H1 (cell line): ENCODE data around the gene S1PR3. TPM values are rescaled to one million over a fixed set of nuclear protein-coding genes. Genes with fewer than 3 reads are reported as not detected.

ENCODE experiments used
- CTCF ChIA-PET: fragments of 300-600 bp; sonication (Branson Sonifier 250); formaldehyde crosslinking; loops from one replicate; lab custom pipeline; 2021; ENCODE audit not compliant: partially characterized antibody; lab: Charles Lee
- POLR2A ChIA-PET: fragments of 300-600 bp; sonication (Branson Sonifier 250); formaldehyde crosslinking; loops from one replicate; lab custom pipeline; 2021; ENCODE audit warnings: inconsistent platforms; ENCODE audit not compliant: partially characterized antibody; lab: Charles Lee
- DNase-seq, 2 experiments: peaks; one replicate each; pipeline versions ENCODE4 v3.0.0 to v3.0.0-alpha.2; 2010 to 2022; ENCODE audit warnings: low spot score in 2 of 2, low read depth in 1 of 2, mixed read lengths in 1 of 2
- FAIRE-seq: peaks from 2 replicates; lab custom pipeline; 2011; peaks lifted over from hg19 to GRCh38; lab: Jason Lieb, UNC
- H2AFZ ChIP-seq: 2 replicates; pipeline ENCODE4 v1.8.1; 2012; ENCODE audit warnings: low read length, inconsistent platforms
- H2AK5ac ChIP-seq: 2 replicates; pipeline ENCODE4 v1.6.1; 2013; ENCODE audit warnings: low read depth, low read length
- H2BK120ac ChIP-seq: replicated peaks from 2 replicates; pipeline ENCODE3; 2013; ENCODE audit warnings: low read depth, low read length, inconsistent platforms
- H2BK12ac ChIP-seq: 2 replicates; pipeline ENCODE4 v1.6.1; 2013; ENCODE audit warnings: low read depth, low read length
- H2BK15ac ChIP-seq: 2 replicates; pipeline ENCODE4 v1.6.1; 2013; ENCODE audit warnings: low read length
- H2BK20ac ChIP-seq: 2 replicates; pipeline ENCODE4 v1.6.1; 2013; ENCODE audit warnings: low read length
- H2BK5ac ChIP-seq: 2 replicates; pipeline ENCODE4 v1.6.1; 2013; ENCODE audit warnings: low read depth, low read length
- H3K14ac ChIP-seq: 2 replicates; pipeline ENCODE4 v1.6.1; 2013; ENCODE audit warnings: inconsistent platforms; ENCODE audit not compliant: insufficient read length
- H3K18ac ChIP-seq: 2 replicates; pipeline ENCODE4 v1.6.1; 2013; ENCODE audit warnings: low read length; ENCODE audit errors: extremely low read depth
- H3K23ac ChIP-seq: 2 replicates; pipeline ENCODE4 v1.6.1; 2013; ENCODE audit warnings: inconsistent platforms; ENCODE audit not compliant: insufficient read length
- H3K23me2 ChIP-seq: 2 replicates; pipeline ENCODE4 v1.6.1; 2013; ENCODE audit warnings: low read depth, low read length
- H3K27ac ChIP-seq: 2 replicates; pipeline ENCODE4 v1.6.1; 2011; ENCODE audit warnings: low read depth, low read length, inconsistent platforms
- H3K27me3 ChIP-seq, 4 experiments: replicated peaks in 1 of 4; 1 replicate in 1 of 4; 2 replicates in 3 of 4; pipeline versions ENCODE4 v1.6.1 to v1.8.1; 2011 to 2013; ENCODE audit warnings: low read length in 3 of 4, mild to moderate bottlenecking in 3 of 4, inconsistent platforms in 2 of 4, mixed read lengths in 2 of 4, moderate library complexity in 1 of 4; ENCODE audit not compliant: control insufficient read depth in 3 of 4, insufficient read depth in 3 of 4; ENCODE audit errors: extremely low read depth in 1 of 4
- H3K36me3 ChIP-seq, 4 experiments: 2 replicates each; pipeline versions ENCODE4 v1.6.1 to v1.8.1; 2011 to 2013; ENCODE audit warnings: mild to moderate bottlenecking in 4 of 4, low read length in 3 of 4, moderate library complexity in 2 of 4, control low read depth in 1 of 4, inconsistent platforms in 1 of 4; ENCODE audit not compliant: insufficient read depth in 4 of 4, control insufficient read depth in 2 of 4
- H3K4ac ChIP-seq: replicated peaks from 2 replicates; pipeline ENCODE3; 2013; ENCODE audit warnings: low read length, low read depth, mixed read lengths, inconsistent platforms; ENCODE audit not compliant: insufficient read length
- H3K4me1 ChIP-seq, 4 experiments: replicated peaks in 1 of 4; 1 replicate in 1 of 4; 2 replicates in 3 of 4; pipeline versions ENCODE4 v1.6.1 to v1.8.1; 2011 to 2013; ENCODE audit warnings: low read length in 3 of 4, inconsistent platforms in 2 of 4, mixed read lengths in 1 of 4; ENCODE audit not compliant: insufficient read depth in 4 of 4, control insufficient read depth in 3 of 4
- H3K4me2 ChIP-seq, 2 experiments: 2 replicates each; pipeline versions ENCODE4 v1.6.1 to v1.8.1; 2011 to 2013; ENCODE audit warnings: low read depth in 2 of 2, low read length in 2 of 2, control low read depth in 1 of 2, inconsistent platforms in 1 of 2, mild to moderate bottlenecking in 1 of 2; ENCODE audit not compliant: insufficient read depth in 1 of 2
- H3K4me3 ChIP-seq, 4 experiments: fragments of 200-600, 300-600 bp in 1 of 4; sonication (generic), shearing (Covaris generic), sonication (Bioruptor Twin) in 1 of 4; 2 replicates each; pipeline versions ENCODE4 v1.5.1 to v1.8.1; 2011 to 2016; ENCODE audit warnings: low read length in 4 of 4, low read depth in 3 of 4, control low read depth in 2 of 4, inconsistent platforms in 2 of 4, mild to moderate bottlenecking in 2 of 4, mixed read lengths in 1 of 4, moderate library complexity in 1 of 4; ENCODE audit not compliant: insufficient read depth in 2 of 4; ENCODE audit errors: extremely low read depth in 1 of 4
- H3K56ac ChIP-seq: replicated peaks from 2 replicates; pipeline ENCODE3; 2013; ENCODE audit warnings: low read depth, mild to moderate bottlenecking, mixed read lengths, low read length, inconsistent platforms; ENCODE audit not compliant: insufficient read length
- H3K79me1 ChIP-seq: 2 replicates; pipeline ENCODE4 v1.6.1; 2013; ENCODE audit warnings: low read depth, low read length, control low read depth
- H3K79me2 ChIP-seq, 2 experiments: 2 replicates each; pipeline versions ENCODE4 v1.6.1 to v1.8.1; 2012 to 2013; ENCODE audit warnings: low read length in 2 of 2, mild to moderate bottlenecking in 2 of 2, inconsistent platforms in 1 of 2; ENCODE audit not compliant: insufficient read depth in 2 of 2, control insufficient read depth in 1 of 2
- H3K9ac ChIP-seq, 4 experiments: replicated peaks in 1 of 4; 1 replicate in 1 of 4; 2 replicates in 3 of 4; pipeline versions ENCODE4 v1.6.1 to v1.8.1; 2011 to 2013; ENCODE audit warnings: low read depth in 3 of 4, low read length in 3 of 4, control low read depth in 2 of 4, mild to moderate bottlenecking in 2 of 4, moderate library complexity in 2 of 4, inconsistent platforms in 1 of 4; ENCODE audit errors: extremely low read depth in 1 of 4
- H3K9me3 ChIP-seq, 2 experiments: 2 replicates each; pipeline versions ENCODE4 v1.6.1 to v1.8.1; 2012 to 2013; ENCODE audit warnings: mild to moderate bottlenecking in 2 of 2, moderate library complexity in 2 of 2, control low read depth in 1 of 2, inconsistent platforms in 1 of 2, low read depth in 1 of 2, low read length in 1 of 2, mixed read lengths in 1 of 2; ENCODE audit not compliant: insufficient read depth in 2 of 2
- H4K20me1 ChIP-seq, 2 experiments: replicated peaks in 1 of 2; 2 replicates each; pipeline versions ENCODE3 to v1.8.1; 2011 to 2013; ENCODE audit warnings: inconsistent platforms in 2 of 2, low read length in 2 of 2, mild to moderate bottlenecking in 1 of 2; ENCODE audit not compliant: insufficient read depth in 2 of 2, control insufficient read depth in 1 of 2
- H4K5ac ChIP-seq: 2 replicates; pipeline ENCODE4 v1.6.1; 2013; ENCODE audit warnings: low read length, low read depth, mixed read lengths, inconsistent platforms; ENCODE audit not compliant: insufficient read length
- H4K8ac ChIP-seq: 2 replicates; pipeline ENCODE4 v1.8.0; 2013; ENCODE audit warnings: mild to moderate bottlenecking, moderate library complexity, low read length, inconsistent platforms; ENCODE audit not compliant: insufficient read depth; ENCODE audit errors: extremely low read depth
- H4K91ac ChIP-seq: replicated peaks from 2 replicates; pipeline ENCODE3; 2013; ENCODE audit warnings: low read length, mixed read lengths, inconsistent platforms; ENCODE audit not compliant: insufficient read length
- ASH2L ChIP-seq: fragments of 200-600, 300-600 bp; sonication (generic); IDR thresholded peaks from one replicate; pipeline ENCODE4 v1.7.1; 2017; ENCODE audit warnings: low read length
- CBX5 ChIP-seq: fragments of 300-800, 300-1000 bp; sonication (generic); IDR thresholded peaks from 2 replicates; pipeline ENCODE4 v1.7.1; 2016; ENCODE audit warnings: antibody characterized with exemption, low read length, low read depth
- EZH2 ChIP-seq: fragments of 200-600 bp; sonication (generic); IDR thresholded peaks from 2 replicates; pipeline ENCODE4 v1.7.1; 2012; ENCODE audit warnings: low read depth, mild to moderate bottlenecking, moderate library complexity, low read length, inconsistent platforms; ENCODE audit not compliant: severe bottlenecking
- FOSL1 ChIP-seq: IDR thresholded peaks from 2 replicates; pipeline ENCODE4 v1.6.1; 2011; ENCODE audit warnings: mild to moderate bottlenecking, low read depth, low read length, moderate library complexity; ENCODE audit not compliant: insufficient read depth
- HDAC2 ChIP-seq, 2 experiments: fragments of 300-600 bp in 1 of 2; sonication (generic) in 1 of 2; IDR thresholded peaks; 2 replicates each; pipeline ENCODE4 v1.6.1; 2011 to 2012; ENCODE audit warnings: low read depth in 2 of 2, low read length in 2 of 2, mild to moderate bottlenecking in 2 of 2, moderate library complexity in 2 of 2, borderline replicate concordance in 1 of 2, inconsistent platforms in 1 of 2
- JUN ChIP-seq: IDR thresholded peaks from 2 replicates; pipeline ENCODE4 v1.6.1; 2011; ENCODE audit warnings: low read depth, mild to moderate bottlenecking, improper control_type of control experiment, low read length
- SIN3A ChIP-seq, 2 experiments: IDR thresholded peaks in 1 of 2; conservative IDR thresholded peaks in 1 of 2; 2 replicates each; pipeline ENCODE4 v1.6.1; 2011 to 2012; ENCODE audit warnings: low read length in 2 of 2, improper control_type of control experiment in 1 of 2, low read depth in 1 of 2, mild to moderate bottlenecking in 1 of 2
- YY1 ChIP-seq: IDR thresholded peaks from 2 replicates; pipeline ENCODE4 v1.6.1; 2011; ENCODE audit warnings: low read depth, mild to moderate bottlenecking, low read length
- WGBS, 2 experiments: shearing (Covaris generic) in 1 of 2; methylation state at CpG; one replicate each; pipeline versions ENCODE4 v1.1.6 to v1.1.7; 2013 to 2015; ENCODE audit warnings: low lambda C conversion rate in 2 of 2, mixed read lengths in 2 of 2, inconsistent platforms in 1 of 2, low coverage in 1 of 2, missing lambda C conversion rate in 1 of 2; ENCODE audit not compliant: insufficient replicate concordance in 2 of 2, insufficient coverage in 1 of 2, insufficient read length in 1 of 2; ENCODE audit errors: extremely low coverage in 1 of 2, missing lambda C conversion rate in 1 of 2; 5-methylcytosine and 5-hydroxymethylcytosine counted together
- polyA plus RNA-seq, 7 experiments: library from polyadenylated mRNA; depleted of rRNA in 3 of 7; stranded (reverse) in 5 of 7; unstranded in 2 of 7; fragments of >200 nt in 5 of 7; fragments of 200-250 nt in 2 of 7; gene quantifications; 1 replicate in 5 of 7; 2 replicates in 1 of 7; 4 replicates in 1 of 7; pipeline versions ENCODE4 v1.2.1 to v1.2.3, GENCODE V29; 2011 to 2013; ENCODE audit warnings: missing spikeins in 2 of 7, mixed read lengths in 2 of 7
- total RNA-seq: library from RNA; stranded (reverse); fragmentation: NEBNext Ultra II Directional; extraction: Animal tissue kit (Norgen Biotek cat#: 25700); gene quantifications from 2 replicates; pipeline ENCODE4 v1.2.1, GENCODE V29; 2021
- TF ChIP-seq, protein P1 (sequence below): IDR thresholded peaks from 2 replicates; pipeline ENCODE4 v1.6.1; 2011; ENCODE audit warnings: low read length, improper control_type of control experiment
- TF ChIP-seq, protein P2 (sequence below): IDR thresholded peaks from 2 replicates; pipeline ENCODE4 v1.6.1; 2012; ENCODE audit warnings: inconsistent platforms

Gene S1PR3
- total and polyA plus RNA-seq, 2 of the 8 experiments (the other 6 are each of a cell fraction or from before 2014, with no cell fraction given): 3.7 to 6.4 TPM

DNA sequence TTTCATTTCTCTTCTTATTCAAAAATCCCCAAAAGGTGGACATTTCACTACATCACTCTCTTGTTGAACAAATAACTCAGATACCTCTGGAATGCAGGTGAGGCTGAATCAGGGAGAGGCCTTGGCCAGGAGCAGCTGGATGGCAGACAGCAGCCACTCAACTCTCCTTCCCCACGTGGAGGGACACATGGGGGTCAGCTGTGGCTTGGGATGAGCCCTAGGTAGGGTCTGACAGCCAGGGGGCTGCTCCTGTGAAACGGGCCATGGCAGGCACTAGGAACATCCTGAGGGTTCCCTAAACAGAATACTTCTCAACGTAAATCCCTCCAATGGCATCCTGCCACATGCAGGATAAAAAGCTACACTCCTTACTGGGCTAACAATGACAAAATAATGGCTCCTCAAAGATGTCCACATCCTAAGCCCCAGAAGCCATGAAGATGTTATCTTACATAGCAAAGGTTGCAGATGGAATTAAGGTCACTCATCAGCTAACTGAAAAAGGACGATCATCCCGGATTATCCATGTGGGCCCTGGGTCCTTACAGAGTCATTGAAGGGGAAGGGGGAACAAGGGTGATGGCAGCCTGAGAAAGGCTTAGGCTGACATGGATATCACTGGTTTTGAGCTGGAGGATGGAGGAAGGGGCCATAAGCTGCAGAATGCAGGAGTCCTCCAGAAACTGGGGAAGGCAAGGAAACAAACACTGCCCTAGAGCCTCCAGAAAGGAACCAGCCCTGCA is 31.4 kb upstream of the S1PR3 start:
- Histone ChIP-seq H2BK12ac (no peak overlapping the region), H3K4me1 (peaks cover 0 to 4% (median 0%) of the 10 kb centered on the region in 4 experiments; a peak in 2 of 7 replicates), H3K23me2 (no peaks in the 10 kb centered on the region), H3K27me3 (no peaks in the 10 kb centered on the region), H2AK5ac (no peak overlapping the region), H4K91ac (no peak overlapping the region), H3K27ac (no peak overlapping the region), H3K56ac (no peak overlapping the region), H4K8ac (no peak overlapping the region), H3K18ac (no peak overlapping the region), H3K4me3 (no peak overlapping the region), H3K36me3 (no peaks in the 10 kb centered on the region), H4K5ac (no peak overlapping the region), H3K79me2 (no peaks in the 10 kb centered on the region), H2BK20ac (no peak overlapping the region), H4K20me1 (no peaks in the 10 kb centered on the region), H3K14ac (no peak overlapping the region), H2BK5ac (no peak overlapping the region), H3K79me1 (no peaks in the 10 kb centered on the region), H3K4ac (no peak overlapping the region), H2AFZ (no peak overlapping the region), H2BK120ac (no peak overlapping the region), H2BK15ac (no peak overlapping the region), H3K4me2 (no peak overlapping the region), H3K9me3 (no peaks in the 10 kb centered on the region), H3K9ac (no peak overlapping the region), H3K23ac (no peak overlapping the region)
- FAIRE-seq (no peak), DNase-seq (no peak)
- ChIA-PET CTCF (interaction anchor here (0.8 kb wide), 1 partner anchor 8 kb away, joined by 3 read pairs; no protein-coding TSS in a partner anchor), POLR2A (no interaction called here)
- WGBS, 2 experiments: 70% methylated on average over 5 of the region's 5 CpGs; no CpG with 5 or more reads in 1 of the 2 experiments
- TF ChIP-seq SIN3A (conservative IDR thresholded peaks at IDR 0.05 in 1 of 2, IDR thresholded peaks at IDR 0.05 in 1 of 2; ENCODE audit: low read depth in 1 of 2, low read length in 2 of 2) (no peak), CBX5 (no peak), HDAC2 (IDR thresholded peaks at IDR 0.05; ENCODE audit: borderline replicate concordance in 1 of 2, low read depth in 2 of 2, low read length in 2 of 2) (no peak), EZH2 (no peak), ASH2L (no peak), YY1 (no peak), JUN (no peak), FOSL1 (no peak)
- TF ChIP-seq, protein P1, sequence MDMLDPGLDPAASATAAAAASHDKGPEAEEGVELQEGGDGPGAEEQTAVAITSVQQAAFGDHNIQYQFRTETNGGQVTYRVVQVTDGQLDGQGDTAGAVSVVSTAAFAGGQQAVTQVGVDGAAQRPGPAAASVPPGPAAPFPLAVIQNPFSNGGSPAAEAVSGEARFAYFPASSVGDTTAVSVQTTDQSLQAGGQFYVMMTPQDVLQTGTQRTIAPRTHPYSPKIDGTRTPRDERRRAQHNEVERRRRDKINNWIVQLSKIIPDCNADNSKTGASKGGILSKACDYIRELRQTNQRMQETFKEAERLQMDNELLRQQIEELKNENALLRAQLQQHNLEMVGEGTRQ: no peak
- TF ChIP-seq, protein P2, sequence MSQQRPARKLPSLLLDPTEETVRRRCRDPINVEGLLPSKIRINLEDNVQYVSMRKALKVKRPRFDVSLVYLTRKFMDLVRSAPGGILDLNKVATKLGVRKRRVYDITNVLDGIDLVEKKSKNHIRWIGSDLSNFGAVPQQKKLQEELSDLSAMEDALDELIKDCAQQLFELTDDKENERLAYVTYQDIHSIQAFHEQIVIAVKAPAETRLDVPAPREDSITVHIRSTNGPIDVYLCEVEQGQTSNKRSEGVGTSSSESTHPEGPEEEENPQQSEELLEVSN: no peak
